Endothelial cell of umbilical vein (primary cell): ENCODE measurements around the gene SIAH3. TPM values are rescaled to one million over a fixed set of nuclear protein-coding genes. Genes with fewer than 3 reads are reported as not detected.

Experiments
- BruUV-seq: library from RNA; stranded (reverse); fragments of 400-500 nt; replicated peaks from 2 replicates; lab custom pipeline; 2021; lab: Mats Ljungman, UMichigan
- CTCF ChIA-PET: fragments of 300-600, 350-600 bp; sonication (Branson Sonifier 250); formaldehyde crosslinking; loops from one replicate; lab custom pipeline; 2021; ENCODE audit warnings: antibody characterized with exemption, inconsistent platforms; lab: Charles Lee
- POLR2A ChIA-PET: fragments of 300-600, 350-600 bp; sonication (Branson Sonifier 250); formaldehyde crosslinking; loops from one replicate; lab custom pipeline; 2021; ENCODE audit warnings: antibody characterized with exemption, inconsistent platforms; lab: Charles Lee
- DNase-seq: peaks from one replicate; pipeline ENCODE4 v3.0.0-alpha.2; 2011; ENCODE audit warnings: low read depth, low spot score
- FAIRE-seq: peaks from 2 replicates; lab custom pipeline; 2011; peaks lifted over from hg19 to GRCh38; lab: Jason Lieb, UNC
- H2AFZ ChIP-seq: 2 replicates; pipeline ENCODE4 v1.6.0; 2012; ENCODE audit warnings: low read depth, low read length, control low read depth, inconsistent platforms
- H3K27ac ChIP-seq: 2 replicates; pipeline ENCODE4 v1.5.1; 2011; ENCODE audit warnings: low read depth, mild to moderate bottlenecking, control low read depth, low read length, moderate library complexity; ENCODE audit not compliant: insufficient read depth
- H3K27me3 ChIP-seq, 2 experiments: 2 replicates each; pipeline versions ENCODE4 v1.6.0 to v1.6.1; 2011; ENCODE audit warnings: low read length in 2 of 2, mixed read lengths in 1 of 2; ENCODE audit not compliant: control insufficient read depth in 2 of 2, insufficient read depth in 2 of 2
- H3K36me3 ChIP-seq, 2 experiments: 2 replicates in 1 of 2; 3 replicates in 1 of 2; pipeline ENCODE4 v1.5.1; 2011; ENCODE audit warnings: low read length in 2 of 2, mild to moderate bottlenecking in 1 of 2, moderate library complexity in 1 of 2; ENCODE audit not compliant: control insufficient read depth in 2 of 2, insufficient read depth in 2 of 2; ENCODE audit errors: extremely low read depth in 1 of 2
- H3K4me1 ChIP-seq: 3 replicates; pipeline ENCODE4 v1.5.1; 2011; ENCODE audit warnings: mild to moderate bottlenecking, low read length; ENCODE audit not compliant: control insufficient read depth, insufficient read depth; ENCODE audit errors: extremely low read depth
- H3K4me2 ChIP-seq: 2 replicates; pipeline ENCODE4 v1.6.1; 2011; ENCODE audit warnings: low read length, control low read depth, mixed read lengths; ENCODE audit not compliant: insufficient read depth
- H3K4me3 ChIP-seq, 3 experiments: fragments of 200-600 bp in 1 of 3; sonication (generic), shearing (Covaris generic) in 1 of 3; replicated peaks in 1 of 3; 2 replicates each; pipeline ENCODE4 v1.5.1; 2011 to 2016; ENCODE audit warnings: control low read depth in 3 of 3, low read length in 3 of 3, mild to moderate bottlenecking in 2 of 3, inconsistent platforms in 1 of 3, low read depth in 1 of 3, moderate library complexity in 1 of 3; ENCODE audit not compliant: insufficient read depth in 1 of 3
- H3K79me2 ChIP-seq: 2 replicates; pipeline ENCODE4 v1.6.0; 2012; ENCODE audit warnings: low read length, inconsistent platforms; ENCODE audit not compliant: control insufficient read depth, insufficient read depth
- H3K9ac ChIP-seq: replicated peaks from 2 replicates; pipeline ENCODE3; 2011; ENCODE audit warnings: low read length, control low read depth; ENCODE audit not compliant: insufficient read depth; ENCODE audit errors: extremely low read depth
- H3K9me1 ChIP-seq: replicated peaks from 3 replicates; pipeline ENCODE4 v1.6.0; 2011; ENCODE audit warnings: mild to moderate bottlenecking, low read length; ENCODE audit not compliant: control insufficient read depth, insufficient read depth; ENCODE audit errors: extremely low read depth
- H3K9me3 ChIP-seq: replicated peaks from 2 replicates; pipeline ENCODE4 v1.5.1; 2012; ENCODE audit warnings: low read length, inconsistent platforms; ENCODE audit not compliant: control insufficient read depth, insufficient read depth
- H4K20me1 ChIP-seq: replicated peaks from 2 replicates; pipeline ENCODE3; 2011; ENCODE audit warnings: mild to moderate bottlenecking, low read length; ENCODE audit not compliant: control insufficient read depth, insufficient read depth; ENCODE audit errors: extremely low read depth
- GATA2 ChIP-seq: IDR thresholded peaks from 2 replicates; pipeline ENCODE4 v1.7.0; 2011; ENCODE audit warnings: low read depth, mild to moderate bottlenecking, moderate library complexity, mixed read lengths, low read length; ENCODE audit not compliant: insufficient read length, insufficient read depth
- JUN ChIP-seq: IDR thresholded peaks from 2 replicates; pipeline ENCODE4 v1.6.1; 2011; ENCODE audit warnings: borderline replicate concordance, low read depth; ENCODE audit not compliant: insufficient read length, insufficient read depth
- MYC ChIP-seq: IDR thresholded peaks from one replicate; pipeline ENCODE4 v1.6.1; 2011; ENCODE audit warnings: mild to moderate bottlenecking, low read depth, low read length
- POLR2A ChIP-seq: IDR thresholded peaks from 2 replicates; pipeline ENCODE4 v1.6.1; 2012; ENCODE audit warnings: low read depth, mild to moderate bottlenecking, control low read depth, low read length
- POLR2AphosphoS5 ChIP-seq: IDR thresholded peaks from 2 replicates; pipeline ENCODE4 v1.6.1; 2012; ENCODE audit warnings: low read depth, mild to moderate bottlenecking, control low read depth, low read length, moderate library complexity; ENCODE audit not compliant: insufficient read depth
- dilution Hi-C: fragments of 300-500 bp; cut with MboI; formaldehyde crosslinking; loops from one replicate; pipeline ENCODE4 v1.15.0; 2019; ENCODE audit warnings: low sequenced_read_pairs; ENCODE audit not compliant: extremely low pct_ligation_motif_present
- intact Hi-C: fragments of 100-400 bp; cut with micrococcal nuclease; formaldehyde crosslinking; loops from one replicate; pipeline ENCODE4 v1.10.0; 2022
- polyA plus RNA-seq, 4 experiments: library from polyadenylated mRNA; depleted of rRNA in 3 of 4; stranded (reverse) in 3 of 4; unstranded in 1 of 4; fragments of >200 nt; gene quantifications; 2 replicates each; pipeline versions ENCODE4 v1.2.1 to v1.2.3, GENCODE V29; 2011 to 2012; ENCODE audit warnings: missing spikeins in 1 of 4
- total RNA-seq: library from RNA; stranded (reverse); gene quantifications from 2 replicates; pipeline ENCODE4 v1.2.3, GENCODE V29; 2021
- TF ChIP-seq, protein P1 (sequence below): IDR thresholded peaks from 2 replicates; pipeline ENCODE4 v1.6.1; 2011; ENCODE audit not compliant: insufficient read depth, insufficient read length

Gene SIAH3
- total and polyA plus RNA-seq, 2 donors (not counting 3 experiments of a cell fraction or from before 2014, with no cell fraction given): 0.03 TPM; not detected in 1

- Histone ChIP-seq H4K20me1 (no peaks in the 10 kb centered on the region), H3K4me2 (no peak overlapping the region), H3K9me1 (no peaks in the 10 kb centered on the region), H3K4me3 (no peak overlapping the region), H3K27ac (no peak overlapping the region), H3K9ac (no peak overlapping the region), H3K79me2 (no peaks in the 10 kb centered on the region), H3K4me1 (no peaks in the 10 kb centered on the region), H3K9me3 (no peaks in the 10 kb centered on the region), H2AFZ (no peak overlapping the region), H3K36me3 (no peaks in the 10 kb centered on the region), H3K27me3 (peaks cover 1% of the 10 kb centered on the region in 2 experiments)
- no peak for FAIRE-seq
- DNase-seq: no peak
- ChIA-PET POLR2A (interaction anchor here (0.6 kb wide), 1 partner anchor 13 kb away, joined by 3 read pairs; no protein-coding TSS in a partner anchor), CTCF (interaction anchor here (1.0 kb wide), 1 partner anchor 60 kb away, joined by 3 read pairs; no protein-coding TSS in a partner anchor)
- dilution Hi-C loops (no loop called here), intact Hi-C loops (no loop called here)
- no TSS peak for BruUV-seq
- TF ChIP-seq GATA2 (no peak), MYC (no peak)
Measured at GRCh38 chr13:45885194-45885593, 33.6 kb upstream of the SIAH3 start.

GRCh38 chr13:45882626-45883025, 31.1 kb upstream of the SIAH3 start:
- Histone ChIP-seq H3K9me3 (no peaks in the 10 kb centered on the region), H3K4me3 (no peak overlapping the region), H3K4me1 (no peaks in the 10 kb centered on the region), H3K4me2 (no peak overlapping the region), H3K27ac (no peak overlapping the region), H2AFZ (no peak overlapping the region), H3K27me3 (peaks cover 5 to 8% of the 10 kb centered on the region in 2 experiments), H3K36me3 (no peaks in the 10 kb centered on the region), H3K9ac (no peak overlapping the region), H3K79me2 (no peaks in the 10 kb centered on the region), H4K20me1 (no peaks in the 10 kb centered on the region), H3K9me1 (no peaks in the 10 kb centered on the region)
- POLR2A ChIA-PET: no interaction called here
- no peak for DNase-seq
- no peak for FAIRE-seq
- TF ChIP-seq, protein P1, sequence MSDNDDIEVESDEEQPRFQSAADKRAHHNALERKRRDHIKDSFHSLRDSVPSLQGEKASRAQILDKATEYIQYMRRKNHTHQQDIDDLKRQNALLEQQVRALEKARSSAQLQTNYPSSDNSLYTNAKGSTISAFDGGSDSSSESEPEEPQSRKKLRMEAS: no peak
- TF ChIP-seq GATA2 (no peak), POLR2AphosphoS5 (no peak), JUN (no peak), POLR2A (no peak)
- intact Hi-C loops: no loop called here
- BruUV-seq: no TSS peak
- dilution Hi-C loops: no loop called here
- CTCF ChIA-PET: no interaction called here
